Activated naive CD4-positive, alpha-beta T cell treated with anti-CD3 and anti-CD28 coated beads, Interleukin-2, amount 50 U/mL, for 24 hours (primary cell): ENCODE measurements around the gene SLC34A3.

Source experiments
- H3K27ac Mint-ChIP-seq: one replicate; pipeline ENCODE4 v1.8.0; 2021; ENCODE audit warnings: mild to moderate bottlenecking, mixed read lengths
- H3K27me3 Mint-ChIP-seq: one replicate; pipeline ENCODE4 v1.8.0; 2021; ENCODE audit warnings: mixed read lengths
- H3K36me3 Mint-ChIP-seq: one replicate; pipeline ENCODE4 v1.8.0; 2021; ENCODE audit warnings: mixed read lengths
- H3K4me1 Mint-ChIP-seq: one replicate; pipeline ENCODE4 v1.8.0; 2021; ENCODE audit warnings: mixed read lengths
- H3K4me3 Mint-ChIP-seq: one replicate; pipeline ENCODE4 v1.8.0; 2021; ENCODE audit warnings: mild to moderate bottlenecking, mixed read lengths
- H3K9me3 Mint-ChIP-seq: one replicate; pipeline ENCODE4 v1.8.0; 2021; ENCODE audit warnings: mixed read lengths

Gene SLC34A3

GRCh38 chr9:137265496-137266161 is 34.9 kb downstream of the SLC34A3 start:
- no peak overlapping the region for H3K4me3 Mint-ChIP-seq
- no peaks in the 10 kb centered on the region for H3K27me3 Mint-ChIP-seq
- H3K27ac Mint-ChIP-seq: no peak overlapping the region
- H3K9me3 Mint-ChIP-seq: no peaks in the 10 kb centered on the region
- H3K36me3 Mint-ChIP-seq: peaks cover 12% of the 10 kb centered on the region
- H3K4me1 Mint-ChIP-seq: no peaks in the 10 kb centered on the region

DNA sequence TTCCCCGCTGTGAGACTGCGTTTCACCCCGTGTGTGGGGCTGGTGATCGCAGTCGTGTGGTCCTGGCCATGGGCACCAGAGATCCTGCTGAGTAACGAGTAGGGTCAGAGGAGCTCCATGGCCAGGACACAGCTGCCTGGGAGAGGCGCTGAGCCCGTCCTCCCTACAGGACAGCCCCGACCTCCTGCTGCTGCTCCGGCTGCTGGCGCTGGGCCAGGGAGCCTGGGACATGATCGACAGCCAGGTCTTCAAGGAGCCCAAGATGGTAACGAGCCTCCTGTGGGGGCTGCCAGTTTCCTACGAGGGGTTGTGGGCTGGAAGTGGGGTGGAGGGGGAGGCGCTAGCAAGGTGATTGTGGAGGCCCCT is 35.4 kb downstream of the SLC34A3 start:
- H3K27ac Mint-ChIP-seq: no peak overlapping the region
- H3K27me3 Mint-ChIP-seq: no peaks in the 10 kb centered on the region
- peaks cover 2% of the 10 kb centered on the region for H3K4me1 Mint-ChIP-seq
- H3K36me3 Mint-ChIP-seq: peaks cover 12% of the 10 kb centered on the region
- H3K4me3 Mint-ChIP-seq: no peak overlapping the region
- no peaks in the 10 kb centered on the region for H3K9me3 Mint-ChIP-seq

DNA sequence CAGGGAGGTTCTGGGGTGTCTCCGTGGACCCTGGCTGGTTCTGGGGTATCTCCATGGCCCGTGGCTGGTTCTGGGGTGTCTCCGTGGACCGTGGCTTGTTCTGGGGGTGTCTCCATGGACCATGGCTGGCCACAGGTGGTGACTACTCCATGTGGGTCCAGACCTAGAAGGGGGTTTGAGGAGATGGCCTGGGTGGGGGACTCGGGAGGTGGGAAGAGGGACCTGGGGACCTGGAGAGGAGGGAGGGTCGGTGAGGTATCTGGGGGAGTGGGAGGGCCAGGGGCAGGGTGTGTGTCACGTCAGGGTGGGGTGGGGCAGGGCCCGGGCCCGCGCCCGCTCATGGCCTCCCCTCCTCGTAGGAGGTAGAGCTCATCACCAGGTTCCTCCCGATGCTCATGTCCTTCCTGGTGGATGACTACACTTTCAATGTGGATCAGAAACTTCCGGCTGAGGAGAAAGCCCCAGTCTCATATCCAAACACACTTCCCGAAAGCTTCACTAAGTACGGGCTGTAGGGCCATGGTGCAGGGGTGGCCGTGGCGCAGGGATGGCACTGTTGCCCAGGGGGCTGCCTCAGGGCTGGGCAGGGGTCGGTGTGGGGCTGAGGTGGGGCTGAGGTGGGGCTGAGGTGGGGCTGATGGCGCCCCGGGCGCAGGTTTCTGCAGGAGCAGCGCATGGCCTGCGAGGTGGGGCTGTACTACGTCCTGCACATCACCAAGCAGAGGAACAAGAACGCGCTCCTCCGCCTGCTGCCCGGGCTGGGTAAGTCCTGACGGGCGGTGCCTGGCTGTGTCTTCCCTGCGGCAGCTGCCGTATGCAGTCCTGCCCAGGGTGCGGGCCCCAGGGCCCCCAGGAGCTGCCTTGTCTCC is 36.1 kb downstream of the SLC34A3 start:
- H3K4me3 Mint-ChIP-seq: no peak overlapping the region
- no peaks in the 10 kb centered on the region for H3K27me3 Mint-ChIP-seq
- H3K4me1 Mint-ChIP-seq: peaks cover 7% of the 10 kb centered on the region
- no peaks in the 10 kb centered on the region for H3K9me3 Mint-ChIP-seq
- peaks cover 8% of the 10 kb centered on the region for H3K36me3 Mint-ChIP-seq
- no peak overlapping the region for H3K27ac Mint-ChIP-seq

GRCh38 chr9:137267933-137268355 is 37.2 kb downstream of the SLC34A3 start:
- Mint-ChIP-seq H3K27me3 (no peaks in the 10 kb centered on the region), H3K4me1 (peaks cover 7% of the 10 kb centered on the region), H3K4me3 (no peak overlapping the region), H3K27ac (no peak overlapping the region), H3K9me3 (no peaks in the 10 kb centered on the region), H3K36me3 (peaks cover 8% of the 10 kb centered on the region)

DNA sequence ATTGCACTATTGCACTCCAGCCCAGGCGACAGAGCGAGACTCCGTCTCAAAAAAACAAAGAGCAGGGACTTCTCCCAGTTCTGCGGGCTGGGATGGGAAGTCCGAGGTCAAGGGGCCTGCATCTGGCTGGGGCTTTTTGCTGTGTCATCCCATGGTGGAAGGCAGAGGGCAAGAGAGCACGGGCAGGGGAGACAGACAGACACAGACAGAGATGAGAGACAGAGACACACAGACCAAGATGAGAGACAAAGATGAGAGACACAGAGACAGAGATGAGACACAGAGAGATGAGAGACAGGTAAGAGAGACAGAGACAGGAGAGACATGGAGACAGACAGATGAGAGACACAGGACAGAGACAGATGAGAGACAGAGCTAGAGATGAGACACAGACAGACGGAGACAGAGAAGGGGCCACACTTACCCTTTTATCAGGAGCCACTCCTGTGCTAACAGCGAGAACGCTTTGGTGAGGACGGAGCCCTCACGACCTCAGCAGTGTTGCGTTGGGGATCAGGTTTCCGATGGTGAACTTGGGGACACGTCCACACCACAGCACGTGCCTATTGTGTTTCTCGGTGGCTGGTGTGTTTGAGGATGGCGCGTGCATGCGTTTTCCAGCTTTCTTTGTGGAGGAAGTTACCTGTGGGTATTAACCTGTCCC is 38.0 kb downstream of the SLC34A3 start:
- no peak overlapping the region for H3K27ac Mint-ChIP-seq
- H3K4me1 Mint-ChIP-seq: peaks cover 7% of the 10 kb centered on the region
- H3K9me3 Mint-ChIP-seq: no peaks in the 10 kb centered on the region
- H3K36me3 Mint-ChIP-seq: peaks cover 8% of the 10 kb centered on the region
- no peak overlapping the region for H3K4me3 Mint-ChIP-seq
- no peaks in the 10 kb centered on the region for H3K27me3 Mint-ChIP-seq

DNA sequence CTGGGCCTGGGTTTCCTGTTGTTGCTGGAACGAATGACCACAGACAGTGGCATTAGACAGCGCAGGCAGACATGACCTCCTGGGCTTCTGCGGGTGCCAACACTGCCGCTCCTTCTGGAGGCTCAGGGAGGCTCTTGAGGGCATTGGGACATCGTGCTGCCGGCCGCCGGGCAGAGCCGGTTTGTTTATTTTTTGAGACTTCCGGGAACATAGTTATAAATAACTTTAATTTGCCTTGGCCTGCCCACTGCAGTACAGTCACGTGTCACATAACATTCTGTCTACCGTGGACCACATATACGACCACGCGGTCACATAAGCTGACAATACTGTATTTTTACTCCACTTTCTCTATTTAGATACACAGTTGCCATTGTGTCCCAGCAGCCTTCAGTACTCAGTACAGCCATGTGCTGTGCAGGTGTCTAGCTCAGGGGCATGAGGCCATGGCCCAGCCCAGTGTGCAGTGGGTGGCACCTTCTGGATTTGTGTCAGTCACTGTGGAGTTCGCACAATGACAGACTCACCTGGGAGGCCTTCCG is 38.6 kb downstream of the SLC34A3 start:
- Mint-ChIP-seq H3K36me3 (peaks cover 8% of the 10 kb centered on the region), H3K4me3 (no peak overlapping the region), H3K9me3 (no peaks in the 10 kb centered on the region), H3K27me3 (no peaks in the 10 kb centered on the region), H3K4me1 (peaks cover 7% of the 10 kb centered on the region), H3K27ac (no peak overlapping the region)

DNA sequence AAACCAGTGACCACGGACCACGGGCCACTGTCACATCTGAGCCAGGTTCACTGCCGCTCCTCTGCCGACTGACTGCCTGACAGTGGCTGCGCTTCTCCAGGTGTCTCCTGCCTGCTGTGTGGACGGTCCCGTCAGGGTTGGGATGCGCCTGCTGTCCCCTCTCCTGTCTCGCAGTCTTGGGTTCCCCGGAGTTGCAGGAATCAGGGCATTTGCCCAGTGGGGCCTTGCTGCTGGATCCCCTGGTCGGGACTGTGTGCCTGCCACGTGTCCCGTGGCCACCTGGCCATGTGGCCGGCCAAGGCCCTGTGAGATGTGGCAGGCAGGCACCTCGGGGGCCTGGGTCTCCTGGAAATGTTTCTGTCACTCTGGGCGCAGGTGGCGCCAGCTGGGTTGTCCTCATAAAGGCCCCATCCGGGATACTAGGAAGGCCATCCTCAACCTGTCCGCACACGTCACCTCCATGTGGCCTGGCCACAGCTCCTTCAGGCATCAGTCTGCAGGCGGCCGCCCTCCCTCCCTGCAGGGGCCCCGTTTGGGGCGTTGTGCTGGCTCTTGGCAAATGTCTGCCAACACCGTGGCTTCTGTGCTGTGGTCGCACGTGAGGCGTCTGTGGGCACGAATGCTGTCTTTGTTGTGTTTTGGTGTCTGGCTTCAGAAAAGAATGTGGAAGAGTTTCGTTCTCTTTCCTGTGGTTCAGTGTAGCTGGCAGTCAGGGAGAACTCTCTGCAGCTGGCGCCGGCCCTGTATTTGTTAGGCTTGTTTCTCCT is 40.4 kb downstream of the SLC34A3 start:
- peaks cover 7% of the 10 kb centered on the region for H3K4me1 Mint-ChIP-seq
- H3K27ac Mint-ChIP-seq: no peak overlapping the region
- H3K36me3 Mint-ChIP-seq: peaks cover 8% of the 10 kb centered on the region
- no peaks in the 10 kb centered on the region for H3K9me3 Mint-ChIP-seq
- no peaks in the 10 kb centered on the region for H3K27me3 Mint-ChIP-seq
- peak overlapping the region; percentile 26 for H3K4me3 Mint-ChIP-seq

- H3K27ac Mint-ChIP-seq: no peak overlapping the region
- H3K27me3 Mint-ChIP-seq: no peaks in the 10 kb centered on the region
- H3K4me3 Mint-ChIP-seq: peak overlapping the region; percentile 26
- H3K36me3 Mint-ChIP-seq: peaks cover 8% of the 10 kb centered on the region
- peaks cover 10% of the 10 kb centered on the region for H3K4me1 Mint-ChIP-seq
- no peaks in the 10 kb centered on the region for H3K9me3 Mint-ChIP-seq
Measured at GRCh38 chr9:137271696-137272076, 41.0 kb downstream of the SLC34A3 start.

GRCh38 chr9:137272241-137273094 is 41.8 kb downstream of the SLC34A3 start:
- peak overlapping the region; percentile 11 for H3K4me3 Mint-ChIP-seq
- H3K4me1 Mint-ChIP-seq: peaks cover 14% of the 10 kb centered on the region
- no peaks in the 10 kb centered on the region for H3K27me3 Mint-ChIP-seq
- peak overlapping the region; percentile 30 for H3K27ac Mint-ChIP-seq
- peaks cover 8% of the 10 kb centered on the region for H3K36me3 Mint-ChIP-seq
- H3K9me3 Mint-ChIP-seq: no peaks in the 10 kb centered on the region

DNA sequence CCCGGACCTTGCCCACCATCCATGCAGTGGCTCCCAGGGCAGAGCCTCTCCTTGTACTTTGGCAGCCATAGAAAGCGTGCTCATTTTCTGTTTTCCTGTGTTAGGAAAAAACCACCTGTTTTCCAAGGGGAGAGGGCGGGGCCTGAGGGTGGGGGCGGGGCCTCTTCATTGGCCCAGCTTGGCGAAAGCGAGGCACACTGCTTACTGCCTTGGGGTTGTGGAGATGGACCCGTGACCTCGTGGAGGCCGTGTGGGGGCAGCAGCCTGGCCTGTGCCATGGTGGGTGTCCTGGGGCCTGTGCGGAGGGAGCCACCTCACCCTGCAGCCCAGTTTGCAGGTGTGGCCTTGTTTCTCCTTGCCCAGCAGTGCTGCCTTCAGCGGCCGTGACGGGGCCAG is 42.4 kb downstream of the SLC34A3 start:
- Mint-ChIP-seq H3K27me3 (no peaks in the 10 kb centered on the region), H3K4me3 (no peak overlapping the region), H3K27ac (peak overlapping the region; percentile 30), H3K9me3 (no peaks in the 10 kb centered on the region), H3K4me1 (peaks cover 14% of the 10 kb centered on the region), H3K36me3 (peaks cover 8% of the 10 kb centered on the region)

DNA sequence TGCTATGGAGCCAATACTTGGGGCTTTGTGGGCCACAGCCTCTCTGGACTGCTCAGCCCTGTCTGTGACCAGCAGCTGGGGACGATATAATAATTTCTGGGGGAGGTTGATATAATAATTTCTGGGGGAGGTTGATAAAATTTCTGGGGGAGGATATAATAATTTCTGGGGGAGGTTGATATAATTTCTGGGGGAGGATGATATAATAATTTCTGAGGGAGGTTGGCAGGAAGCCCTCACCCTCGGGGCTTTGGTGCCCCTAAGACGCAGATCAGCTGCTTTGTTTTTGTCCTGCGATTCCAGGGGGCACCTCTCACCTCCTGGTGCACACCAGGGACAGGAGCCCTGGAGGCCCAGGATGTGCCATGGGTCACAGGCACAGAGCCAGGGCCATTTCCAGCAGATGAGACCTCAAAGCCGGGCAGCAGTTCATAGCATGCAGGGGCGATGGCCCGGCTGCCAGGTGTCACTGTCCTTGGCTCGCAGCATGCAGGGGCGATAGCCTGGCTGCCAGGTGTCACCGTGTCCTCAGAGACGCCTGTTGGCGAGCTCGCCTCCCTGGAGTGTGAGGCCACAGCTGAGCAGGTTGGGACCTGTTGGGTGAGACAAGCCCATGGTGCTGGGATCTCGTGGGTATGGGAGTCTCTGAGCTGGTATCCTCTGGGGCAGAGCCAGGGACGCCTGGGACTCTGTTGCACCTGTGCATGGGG is 43.1 kb downstream of the SLC34A3 start:
- no peaks in the 10 kb centered on the region for H3K9me3 Mint-ChIP-seq
- H3K27me3 Mint-ChIP-seq: no peaks in the 10 kb centered on the region
- no peak overlapping the region for H3K27ac Mint-ChIP-seq
- H3K4me1 Mint-ChIP-seq: peaks cover 14% of the 10 kb centered on the region
- no peak overlapping the region for H3K4me3 Mint-ChIP-seq
- peaks cover 6% of the 10 kb centered on the region for H3K36me3 Mint-ChIP-seq

DNA sequence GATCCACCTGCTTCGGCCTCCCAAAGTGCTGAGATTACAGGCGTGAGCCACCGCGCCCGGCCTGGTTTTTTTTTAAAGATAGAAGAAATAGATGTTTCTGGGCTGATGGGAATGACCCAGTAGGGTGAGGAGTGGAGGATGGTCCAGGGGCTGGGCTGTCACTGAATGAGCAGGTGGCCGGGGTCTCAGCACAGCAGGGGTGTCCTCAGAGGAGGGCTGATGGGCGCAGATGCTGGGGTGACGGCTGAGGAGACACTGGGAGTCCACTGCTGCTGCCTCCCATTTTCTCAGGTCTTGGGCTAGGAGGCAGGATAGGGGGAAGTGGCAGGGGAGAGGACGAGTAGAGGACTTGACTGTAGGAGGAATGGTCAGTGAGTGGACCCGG is 44.5 kb downstream of the SLC34A3 start:
- Mint-ChIP-seq H3K27ac (peak overlapping the region; percentile 2), H3K9me3 (no peaks in the 10 kb centered on the region), H3K36me3 (no peaks in the 10 kb centered on the region), H3K4me1 (peaks cover 14% of the 10 kb centered on the region), H3K4me3 (no peak overlapping the region), H3K27me3 (no peaks in the 10 kb centered on the region)

DNA sequence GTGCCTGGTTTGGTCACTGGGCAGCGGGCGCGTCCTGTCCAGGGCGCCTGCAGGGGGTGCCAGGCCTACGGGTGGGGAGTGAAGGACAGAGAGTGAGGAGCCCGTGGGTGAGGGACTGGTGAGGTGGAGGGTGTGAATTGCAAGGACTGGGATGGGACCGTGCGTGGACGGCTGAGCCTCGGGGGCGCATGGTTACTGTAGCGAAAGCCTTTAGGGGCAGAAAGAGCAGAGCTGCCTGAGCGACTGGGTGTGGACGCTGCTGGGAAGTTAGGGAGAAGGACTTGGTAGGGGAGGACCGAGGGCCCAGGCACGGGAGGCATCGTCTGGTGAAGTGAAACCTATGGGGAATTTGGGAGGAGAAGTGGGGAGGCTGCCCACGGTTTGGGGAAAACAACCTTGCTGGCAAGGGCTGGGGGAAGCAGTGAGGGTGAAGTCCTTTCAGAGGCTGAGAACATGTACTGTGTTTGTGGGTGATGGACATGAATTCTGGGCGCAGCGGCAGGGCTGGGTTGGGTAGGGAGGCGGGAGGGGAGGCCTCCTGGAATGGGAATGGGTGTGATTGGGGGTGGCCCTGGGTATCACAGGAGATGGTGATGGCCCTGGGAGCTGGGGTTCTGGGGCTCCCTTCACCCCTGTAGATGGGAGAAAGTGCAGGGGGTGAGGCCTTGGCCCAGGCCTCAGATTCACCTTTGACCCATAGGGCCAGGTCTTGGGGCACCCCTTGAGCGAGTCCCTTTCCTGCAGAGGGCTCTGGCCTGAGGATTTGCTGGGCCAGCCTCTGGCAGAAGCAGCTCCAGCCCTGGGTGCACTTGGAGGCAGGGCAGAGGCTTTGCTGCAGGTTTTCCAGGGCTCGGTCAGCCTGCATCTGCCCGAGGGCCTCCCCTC is 45.1 kb downstream of the SLC34A3 start:
- peak overlapping the region; percentile 2 for H3K27ac Mint-ChIP-seq
- H3K36me3 Mint-ChIP-seq: no peaks in the 10 kb centered on the region
- no peaks in the 10 kb centered on the region for H3K9me3 Mint-ChIP-seq
- no peak overlapping the region for H3K4me3 Mint-ChIP-seq
- no peaks in the 10 kb centered on the region for H3K27me3 Mint-ChIP-seq
- H3K4me1 Mint-ChIP-seq: peaks cover 14% of the 10 kb centered on the region
